HG03439 (cell line): ENCODE data around the gene CFAP107.

Experiments
- ATAC-seq: cut with Tn5 transposase; IDR thresholded peaks from one replicate; pipeline ENCODE4 v1.9.1; 2021; ENCODE audit warnings: mild to moderate bottlenecking, moderate library complexity; ENCODE audit not compliant: unreplicated experiment

CFAP107 gene

DNA sequence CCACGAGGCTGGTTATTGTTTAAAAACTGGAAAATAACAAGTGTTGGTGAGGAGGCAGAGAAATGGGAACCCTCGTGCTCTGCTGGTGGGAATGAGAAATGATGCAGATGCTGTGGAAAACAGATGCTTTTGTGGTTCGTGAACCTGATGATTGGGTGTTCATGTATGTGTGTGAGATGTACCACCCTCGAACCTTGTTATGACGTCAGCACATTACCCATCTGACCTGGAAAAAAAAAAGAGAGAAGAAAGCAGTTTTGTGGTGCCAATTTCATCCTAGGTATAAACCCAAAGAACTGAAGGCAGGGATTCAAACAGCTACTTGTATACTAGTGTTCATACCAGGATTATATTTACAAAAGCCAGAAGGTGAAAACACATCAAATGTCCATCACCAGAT lies 6.4 kb upstream of the CFAP107 start:
- no peak for ATAC-seq

DNA sequence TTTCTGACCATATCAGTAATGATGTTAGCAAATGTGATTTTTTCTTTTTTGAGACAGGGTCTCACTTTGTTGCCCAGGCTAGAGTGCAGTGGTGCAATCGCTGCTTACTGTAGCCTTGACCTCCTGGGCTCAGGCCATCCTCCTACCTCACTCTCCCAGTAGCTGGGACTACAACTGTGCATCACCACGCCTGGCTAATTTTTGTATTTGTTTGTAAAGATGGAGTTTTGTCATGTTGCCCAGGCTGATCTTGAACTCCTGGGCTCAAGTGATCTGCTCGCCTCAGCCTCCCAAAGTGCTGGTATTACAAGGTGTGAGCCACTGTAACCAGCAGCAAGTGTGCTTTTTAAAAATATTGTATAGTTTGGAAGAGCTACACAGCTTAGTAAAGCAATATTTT lies 4.1 kb upstream of the CFAP107 start:
- no peak for ATAC-seq

DNA sequence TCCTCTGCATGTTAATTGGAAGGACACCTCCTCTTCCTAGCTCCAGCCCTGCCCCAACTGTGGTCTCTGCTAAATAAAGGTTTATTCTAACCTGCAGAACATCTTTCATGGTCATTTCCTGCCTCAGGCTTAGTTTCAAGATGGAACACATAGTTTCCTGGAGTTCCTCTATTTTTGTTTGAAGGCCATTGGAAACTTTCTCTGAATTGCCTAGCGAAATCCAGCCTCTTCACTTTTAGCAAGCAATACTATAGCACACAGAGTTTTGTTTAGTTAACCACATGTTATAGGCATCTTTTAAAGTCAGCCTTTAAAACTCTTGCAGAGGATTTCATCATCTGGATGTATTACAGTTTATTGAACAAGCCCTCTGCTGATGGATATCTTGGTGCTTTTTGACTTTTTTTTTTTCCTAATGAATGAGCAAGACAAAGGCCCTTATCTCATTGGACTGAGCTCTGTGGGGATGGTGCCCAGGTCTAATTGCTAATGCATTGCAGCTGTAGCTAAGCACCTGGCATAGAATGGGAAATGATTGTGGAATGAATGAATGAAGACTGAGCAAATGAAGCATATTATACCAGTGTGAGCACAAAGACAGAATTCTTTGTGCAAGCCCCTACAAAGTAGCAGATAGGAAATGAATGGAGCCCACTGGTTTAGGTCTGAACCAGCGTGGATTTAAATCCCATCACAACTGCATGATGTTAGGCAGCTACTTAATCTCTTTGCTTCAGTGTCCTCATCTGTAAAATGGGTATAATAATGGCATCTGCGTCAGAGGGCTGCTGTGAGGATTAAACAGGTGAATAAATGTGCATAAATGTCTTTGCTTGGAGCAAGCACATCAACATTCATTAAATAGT lies 641 bp upstream of the CFAP107 start:
- no peak for ATAC-seq

DNA sequence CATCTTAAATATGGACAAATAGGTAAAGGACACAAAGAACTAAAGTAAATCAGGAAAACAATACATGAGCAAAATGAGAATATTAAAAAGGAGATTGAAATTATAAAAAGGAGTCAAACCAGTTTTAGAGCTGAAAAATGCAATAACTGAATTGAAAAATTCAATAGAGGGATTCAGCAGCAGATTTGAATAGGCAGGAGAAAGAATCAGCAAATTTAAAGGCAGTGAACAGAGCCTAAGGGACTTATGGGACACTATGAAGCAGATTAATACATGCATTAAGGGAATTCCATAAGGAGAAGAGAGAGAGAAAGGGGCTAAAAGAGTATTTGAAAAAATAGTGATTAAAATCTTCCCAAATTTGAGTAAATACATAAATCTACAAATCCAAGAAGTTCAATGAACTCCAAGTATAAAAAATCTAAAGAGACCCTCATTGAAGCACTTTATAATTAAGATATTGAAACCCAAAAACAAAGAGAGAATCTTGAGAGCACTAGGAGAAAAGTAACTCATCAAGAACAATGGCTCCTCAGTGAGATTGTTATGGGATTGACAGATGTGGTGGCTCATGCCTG lies 2.9 kb downstream of the CFAP107 start:
- ATAC-seq, result no peak

DNA sequence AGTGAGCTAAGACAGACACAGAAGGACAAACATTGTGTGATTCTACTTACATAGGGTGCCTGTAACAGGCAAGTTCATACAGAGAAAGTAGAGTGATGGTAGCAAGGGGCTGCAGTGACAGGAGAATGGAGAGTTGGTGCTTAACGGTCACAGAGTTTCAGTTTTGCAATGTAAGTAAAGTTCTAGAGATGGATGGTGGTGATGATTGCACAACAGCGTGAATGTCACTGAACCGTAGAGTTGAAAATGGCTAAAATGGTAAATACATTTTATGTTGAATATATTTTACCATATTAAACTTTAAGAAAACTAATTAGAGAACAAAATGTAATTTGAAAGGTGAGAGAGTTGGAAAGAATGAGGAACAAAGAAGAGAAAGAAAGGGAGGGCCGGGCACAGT lies 8.7 kb downstream of the CFAP107 start:
- ATAC-seq, result no peak

DNA sequence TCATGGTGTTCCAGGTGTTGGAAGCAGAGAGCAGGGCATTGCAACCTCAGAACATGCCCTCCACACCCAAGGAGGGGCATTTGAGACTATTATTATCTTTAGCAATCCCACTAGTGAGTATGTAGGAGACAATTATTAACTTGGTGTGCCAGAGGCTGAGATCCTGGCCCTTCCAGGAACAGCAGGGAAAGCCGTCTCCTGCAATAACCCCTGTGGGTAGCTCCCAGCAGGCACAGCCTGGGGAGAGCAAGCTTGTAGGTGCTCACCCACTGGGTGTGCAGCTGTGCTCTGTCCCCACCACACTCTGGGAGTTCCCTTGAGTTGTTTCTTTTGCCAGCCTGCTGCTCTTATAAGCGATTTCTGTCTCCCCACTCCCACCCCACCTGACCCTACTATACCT lies 10.3 kb downstream of the CFAP107 start:
- no peak for ATAC-seq

DNA sequence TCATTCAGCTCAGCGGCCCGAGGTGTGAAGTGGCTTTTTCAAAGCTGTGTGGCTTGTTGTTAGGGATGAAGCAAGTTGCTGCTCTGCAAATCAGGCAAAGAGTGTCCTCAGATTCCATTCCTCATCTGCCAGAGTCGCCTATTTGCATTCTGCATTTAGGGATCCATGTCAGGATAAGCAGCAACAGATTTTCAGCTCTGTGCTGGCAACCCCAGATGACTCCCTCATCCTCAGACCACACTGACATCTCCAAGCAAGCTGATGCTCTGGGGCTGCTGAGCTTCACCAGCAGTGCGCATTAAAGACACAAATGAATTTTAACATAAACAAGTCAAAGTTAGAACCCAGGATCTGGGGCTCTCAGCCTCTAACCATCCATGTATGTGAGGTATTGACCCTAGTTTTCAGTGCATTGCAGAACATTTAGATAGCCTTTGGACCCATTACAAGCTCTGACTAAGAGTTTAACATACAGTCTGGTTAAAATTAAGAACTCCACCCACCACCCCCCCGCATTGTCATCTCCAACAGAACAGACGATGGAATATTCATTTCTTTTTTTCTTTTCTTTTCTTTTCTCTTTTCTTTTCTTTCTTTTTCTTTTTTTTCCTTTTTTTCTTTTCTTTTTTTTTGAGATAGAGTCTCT lies 10.9 kb downstream of the CFAP107 start:
- ATAC-seq, result no peak

DNA sequence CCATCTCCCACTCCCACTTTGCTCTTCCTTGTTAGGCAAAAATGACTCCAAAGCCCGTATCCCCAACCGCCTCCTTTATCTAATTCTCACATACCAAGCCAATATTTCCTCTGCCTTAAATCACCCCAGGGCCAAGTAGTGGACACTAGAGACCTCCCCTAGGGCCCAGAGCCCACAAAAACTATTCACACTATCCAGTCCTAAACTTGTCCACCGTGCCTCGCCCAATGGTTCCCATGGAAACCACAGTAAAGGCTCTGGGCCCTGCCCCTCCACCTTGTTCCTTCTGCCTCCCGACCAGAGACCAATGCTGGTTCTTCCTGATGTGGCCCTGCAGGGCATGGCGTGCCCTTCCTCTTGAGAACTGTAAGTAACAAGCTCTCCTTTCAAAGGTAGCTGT lies 11.8 kb downstream of the CFAP107 start:
- ATAC-seq, result no peak

DNA sequence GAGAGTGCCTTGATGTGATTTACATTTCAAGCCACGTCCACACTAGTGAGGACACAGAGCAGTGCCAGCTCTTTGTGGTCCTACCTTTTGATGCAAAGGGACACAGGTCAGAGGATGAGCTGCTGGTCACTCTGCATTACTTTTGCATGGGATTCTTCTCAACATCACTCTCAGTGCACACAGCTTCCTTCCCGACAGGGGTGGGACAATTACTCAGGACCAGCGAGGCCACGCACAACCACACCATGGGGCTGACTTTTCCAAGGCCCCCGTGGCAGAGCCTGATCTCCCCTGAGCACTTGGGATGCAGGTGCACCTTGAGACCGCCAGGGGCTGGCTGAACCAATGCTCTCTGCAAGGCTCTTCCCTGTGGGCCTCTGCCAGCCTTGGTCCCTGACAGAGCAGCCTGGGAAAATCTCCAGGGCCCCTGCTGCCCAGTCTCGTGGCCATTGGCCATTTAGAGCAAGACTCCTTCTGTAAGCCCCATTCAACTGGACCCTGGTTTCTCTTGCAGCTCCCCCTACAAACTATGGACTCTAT lies 14.3 kb downstream of the CFAP107 start:
- ATAC-seq, result no peak

DNA sequence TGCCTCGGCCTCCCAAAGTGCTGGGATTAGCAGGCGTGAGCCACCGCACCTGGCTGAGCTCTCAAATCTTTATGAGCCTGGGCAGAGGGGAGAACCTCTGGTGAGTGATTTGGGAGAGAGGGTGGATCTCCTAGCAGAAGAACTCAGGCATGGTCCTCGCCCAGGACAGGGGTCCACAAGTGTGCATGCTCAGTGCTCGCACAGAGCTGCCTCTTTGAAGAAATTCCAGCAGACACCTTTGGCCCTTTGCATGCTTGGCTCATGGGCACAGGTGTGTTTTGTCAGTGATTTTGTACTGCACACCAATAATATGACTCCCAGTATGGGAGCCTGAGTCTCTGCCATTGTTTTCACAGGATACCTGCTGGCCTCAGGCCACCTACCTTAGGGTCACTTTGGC lies 15.8 kb downstream of the CFAP107 start:
- no peak for ATAC-seq

DNA sequence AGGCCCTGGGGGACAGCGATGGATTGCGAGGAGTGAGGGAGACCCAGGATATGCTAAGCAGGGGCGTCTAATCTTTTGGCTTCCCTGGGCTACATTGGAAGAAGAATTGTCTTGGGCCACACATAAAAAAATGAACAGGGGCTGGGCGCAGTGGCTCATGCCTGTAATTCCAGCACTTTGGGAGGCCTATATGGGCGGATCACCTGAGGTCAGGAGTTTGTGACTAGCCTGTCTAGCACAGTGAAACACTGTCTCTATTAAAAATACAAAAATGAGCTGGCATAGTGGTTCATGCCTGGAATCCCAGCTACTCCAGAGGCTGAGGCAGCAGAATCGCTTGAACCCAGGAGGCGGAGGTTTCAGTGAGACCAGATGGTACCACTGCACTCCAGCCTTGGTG lies 16.8 kb downstream of the CFAP107 start:
- ATAC-seq, result no peak

DNA sequence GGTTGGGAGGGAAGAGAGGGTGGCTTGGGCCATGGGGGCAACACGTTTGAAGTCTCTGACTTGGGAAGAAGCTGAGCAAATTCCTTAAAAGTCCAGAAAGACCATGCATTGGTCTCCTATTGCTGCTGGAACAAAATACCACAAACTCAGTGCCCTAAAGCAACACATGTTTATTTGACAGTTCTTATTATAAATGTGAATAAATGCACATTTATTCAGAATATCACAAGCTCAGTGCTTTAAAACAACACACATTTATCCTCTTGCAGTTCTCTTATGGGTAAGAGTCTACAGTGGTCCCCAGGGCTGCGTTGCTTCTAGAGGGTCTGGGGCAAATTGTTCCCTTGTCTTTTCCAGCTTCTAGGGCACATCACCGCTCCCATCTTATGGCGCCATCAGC lies 17.5 kb downstream of the CFAP107 start:
- no peak for ATAC-seq

DNA sequence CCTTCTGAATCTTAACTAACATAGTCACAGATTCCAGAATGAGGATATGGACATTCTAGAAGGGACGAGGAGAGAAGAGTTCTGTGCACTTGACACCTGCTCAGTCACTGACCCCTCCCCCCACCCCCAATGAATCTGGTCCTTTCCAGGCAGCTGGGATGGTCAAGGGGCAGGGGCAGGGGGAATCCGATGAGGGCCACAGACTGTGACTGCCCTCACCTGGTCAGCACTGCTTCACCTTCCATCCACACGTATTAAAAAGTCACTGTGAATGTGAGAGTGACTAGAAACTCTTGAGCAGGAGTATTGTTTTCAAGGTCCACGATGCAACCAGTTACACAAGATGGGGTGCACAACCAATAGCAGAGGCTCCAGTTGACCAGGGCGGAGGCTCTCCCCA lies 18.0 kb downstream of the CFAP107 start:
- ATAC-seq, result no peak

DNA sequence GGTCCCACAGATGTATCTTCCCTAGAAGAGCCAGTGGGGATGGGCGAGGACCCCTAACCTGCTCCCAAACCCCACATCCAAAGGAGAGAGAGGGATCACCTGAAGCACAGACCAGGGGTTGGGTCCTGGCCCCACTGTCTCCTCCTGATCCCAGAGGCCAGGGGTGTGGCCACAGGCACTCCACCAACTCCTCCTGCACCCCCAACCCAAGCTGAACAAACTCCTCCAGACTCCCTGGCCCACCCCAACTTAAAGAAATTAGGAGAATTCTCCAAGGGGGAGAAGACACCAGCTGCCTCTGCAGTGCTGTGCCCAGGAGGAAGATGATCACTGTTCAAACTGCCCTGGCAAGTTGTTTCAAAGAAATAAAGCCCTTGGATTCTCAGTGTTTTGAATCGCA lies 23.0 kb downstream of the CFAP107 start:
- no peak for ATAC-seq

DNA sequence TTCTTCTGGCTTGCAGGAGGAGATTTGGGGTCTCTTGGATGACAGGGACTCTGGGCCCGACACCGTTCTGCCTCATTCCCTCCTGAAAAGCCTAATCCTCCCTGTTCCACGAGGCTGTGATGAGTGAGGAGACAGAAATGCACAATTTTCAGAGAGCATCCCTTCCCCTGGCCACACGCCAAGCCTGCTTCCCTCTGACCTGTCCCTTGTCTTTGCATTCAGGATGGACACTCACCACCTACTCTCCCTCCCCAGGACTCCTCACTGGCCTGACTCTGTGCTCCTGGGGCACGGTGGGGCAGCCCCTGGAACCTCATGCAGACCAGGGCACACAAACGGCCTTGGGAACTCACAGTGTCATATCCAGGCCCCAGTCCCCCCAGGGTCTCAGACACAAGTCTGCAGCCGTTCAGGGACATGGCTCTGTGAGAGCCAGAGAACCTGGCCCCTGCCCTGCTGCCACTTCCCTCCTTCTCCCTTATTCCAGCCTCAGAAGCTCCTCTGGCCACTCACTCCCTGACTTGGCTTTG lies 24.0 kb downstream of the CFAP107 start:
- ATAC-seq, result no peak

DNA sequence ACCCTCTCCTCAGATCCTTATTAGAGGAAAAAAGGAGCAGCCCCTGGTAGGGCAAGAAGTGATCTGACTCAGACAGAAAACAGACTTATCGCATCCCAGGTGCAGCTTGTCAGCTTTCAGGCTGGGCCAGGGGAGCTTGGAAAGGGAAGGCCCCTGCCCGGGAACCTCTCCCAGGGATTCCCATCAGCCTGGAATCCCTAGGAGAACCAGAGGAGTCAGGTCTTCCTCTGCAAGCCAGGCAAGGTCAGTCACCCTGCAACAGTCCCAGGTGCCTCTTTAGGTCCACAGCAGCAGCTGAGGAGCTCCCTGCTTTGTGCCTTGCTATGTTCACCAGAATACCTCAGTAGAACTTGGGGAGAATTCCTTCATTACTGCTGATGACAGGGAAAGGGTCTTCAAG lies 24.6 kb downstream of the CFAP107 start:
- no peak for ATAC-seq

DNA sequence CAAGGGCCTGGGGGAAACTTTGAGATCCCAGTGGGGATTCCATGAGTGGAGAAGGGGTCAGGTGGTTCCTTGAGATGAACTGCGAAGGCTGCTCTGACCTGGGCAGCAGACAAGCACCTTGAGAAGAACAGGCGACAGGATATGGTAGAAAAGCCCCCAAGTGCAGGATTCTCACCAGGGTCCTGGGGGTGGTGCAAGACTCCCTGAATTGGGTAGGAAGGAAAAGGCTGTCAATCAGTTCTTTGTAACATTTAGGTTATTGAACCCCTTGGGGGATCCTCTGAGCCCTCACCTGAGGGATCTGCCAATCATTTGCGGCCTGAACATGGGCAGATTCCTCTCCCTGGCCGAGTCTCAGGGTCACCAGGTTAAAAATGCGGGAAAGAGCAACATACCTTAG lies 25.2 kb downstream of the CFAP107 start:
- ATAC-seq, result no peak

DNA sequence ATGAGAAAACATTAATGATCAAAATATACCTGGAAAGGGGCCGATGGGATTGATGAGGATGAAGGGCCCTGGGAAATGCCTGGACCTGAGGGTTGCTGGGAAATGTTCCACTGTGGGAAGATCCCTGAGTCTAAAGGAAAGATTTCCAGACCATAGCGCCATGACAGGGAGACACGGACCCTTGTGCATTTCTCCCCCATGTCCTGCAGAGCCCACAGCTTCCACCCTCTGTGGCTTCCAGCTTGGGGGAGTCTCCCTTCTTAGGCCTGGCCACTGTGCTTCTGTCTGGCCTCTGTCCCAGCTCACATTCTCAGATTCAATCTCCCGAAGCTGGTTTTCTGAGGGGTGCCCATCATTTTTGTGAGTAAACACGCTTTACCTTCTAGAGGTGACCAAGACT lies 26.5 kb downstream of the CFAP107 start:
- no peak for ATAC-seq

DNA sequence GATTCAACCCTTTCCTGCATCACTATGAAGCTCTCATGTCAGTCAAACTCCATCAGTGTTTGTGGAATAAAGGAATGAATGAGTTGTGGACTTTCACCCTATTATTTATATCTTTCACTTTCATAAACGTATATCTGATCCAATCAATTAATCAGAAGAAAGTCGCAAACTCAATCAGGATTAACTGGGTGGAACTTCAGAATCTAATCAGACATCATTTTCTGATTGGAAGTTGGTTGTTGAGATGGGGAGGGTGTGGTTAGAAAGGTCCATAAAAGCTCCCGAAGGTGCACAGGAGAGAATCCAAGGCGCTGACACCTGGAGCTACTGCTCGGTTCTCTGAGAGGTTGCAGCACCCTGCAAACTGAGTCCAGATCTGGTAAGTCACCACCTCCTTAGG lies 27.4 kb downstream of the CFAP107 start, which contains the start of gene PRAMEF12:
TSS of gene PRAMEF12 (plus strand) at position 301 of the 400 bp plus-strand sequence. CDS start 1,130 bp downstream, outside the sequence.
- ATAC-seq, result no peak

DNA sequence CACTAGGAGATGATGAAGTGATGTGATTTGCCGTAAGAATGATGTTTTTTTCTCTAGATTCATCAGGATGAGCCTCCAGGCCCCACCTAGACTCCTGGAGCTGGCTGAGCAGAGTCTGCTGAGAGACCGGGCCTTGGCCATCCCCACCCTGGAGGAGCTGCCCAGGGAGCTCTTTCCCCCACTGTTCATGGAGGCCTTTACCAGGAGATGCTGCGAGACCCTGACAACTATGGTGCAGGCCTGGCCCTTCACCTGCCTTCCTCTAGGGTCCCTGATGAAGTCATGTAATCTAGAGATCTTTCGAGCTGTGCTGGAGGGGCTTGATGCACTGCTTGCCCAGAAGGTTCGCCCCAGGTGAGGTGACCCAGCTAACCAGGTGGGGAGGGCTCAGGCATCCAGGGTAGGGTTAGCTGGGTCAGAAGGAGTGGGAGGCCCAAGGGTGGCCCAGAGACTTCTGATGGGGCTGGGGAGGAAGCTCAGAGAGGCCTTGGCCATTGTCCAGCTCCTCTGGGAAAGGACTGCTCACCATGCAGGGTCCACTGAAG lies 28.9 kb downstream of the CFAP107 start:
- no peak for ATAC-seq

DNA sequence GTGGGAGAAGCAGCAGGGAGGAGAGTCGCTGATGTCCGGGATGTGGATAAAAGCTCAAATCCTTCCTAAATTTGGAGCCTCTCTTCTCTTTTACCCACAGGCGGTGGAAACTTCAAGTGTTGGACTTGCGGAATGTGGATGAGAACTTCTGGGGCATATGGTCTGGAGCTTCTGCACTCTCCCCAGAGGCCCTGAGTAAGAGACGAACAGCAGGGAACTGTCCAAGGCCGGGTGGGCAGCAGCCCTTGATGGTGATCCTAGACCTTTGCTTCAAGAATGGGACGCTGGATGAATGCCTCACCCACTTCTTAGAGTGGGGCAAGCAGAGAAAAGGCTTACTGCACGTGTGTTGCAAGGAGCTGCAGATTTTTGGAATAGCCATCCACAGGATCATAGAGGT lies 29.4 kb downstream of the CFAP107 start:
- ATAC-seq, result no peak
